Subcutaneous adipose tissue (tissue), 4 donors: ENCODE results near the gene WDR43. TPM values are rescaled to one million over a fixed set of nuclear protein-coding genes. Genes with fewer than 3 reads are reported as not detected.

Source experiments
- CTCF ChIP-seq: fragments of 450-650 bp; IDR thresholded peaks from one replicate; pipeline ENCODE4 v1.5.1; 2016; ENCODE audit warnings: low read depth, mild to moderate bottlenecking, control low read depth, antibody characterized with exemption, moderate library complexity
- total RNA-seq, 4 donors: library from RNA; depleted of rRNA; stranded (reverse); fragments of >200 nt; gene quantifications; one replicate each; pipeline ENCODE4 v1.1.0, GENCODE V29; 2016

Gene WDR43
- total RNA-seq, 4 donors from 2014 or later = 39.4 to 72.9 (median 48.1) TPM

GRCh38 chr2:28981620-28982376 lies 87.3 kb downstream of the WDR43 start:
- no peak for TF ChIP-seq CTCF

GRCh38 chr2:28982381-28982950 lies 88.0 kb downstream of the WDR43 start:
- TF ChIP-seq CTCF = no peak

- TF ChIP-seq CTCF = no peak
Measured at GRCh38 chr2:28986429-28986828, 92.0 kb downstream of the WDR43 start.

DNA sequence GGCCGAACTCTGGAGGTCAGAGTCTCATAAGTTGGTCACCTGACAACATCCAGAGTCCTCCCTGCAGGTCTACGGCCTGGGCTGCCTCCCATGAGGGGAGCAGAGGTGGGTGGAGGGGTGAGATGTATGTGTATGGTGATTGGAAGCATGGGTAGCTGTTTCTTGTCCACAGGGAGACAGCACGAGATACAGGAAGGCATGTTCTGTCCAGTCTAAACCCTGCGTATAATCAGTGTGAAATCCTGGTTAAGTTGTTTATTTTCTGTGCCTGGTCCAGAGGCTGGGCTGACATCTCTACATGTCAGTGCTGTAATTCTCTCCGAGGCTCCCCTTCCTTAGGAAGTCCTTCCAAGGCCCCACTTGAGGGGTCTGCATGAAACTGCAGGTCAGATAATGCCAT lies 95.5 kb downstream of the WDR43 start:
- TF ChIP-seq CTCF = no peak

- TF ChIP-seq CTCF = no peak
Measured at GRCh38 chr2:28990445-28990844, 96.0 kb downstream of the WDR43 start.

DNA sequence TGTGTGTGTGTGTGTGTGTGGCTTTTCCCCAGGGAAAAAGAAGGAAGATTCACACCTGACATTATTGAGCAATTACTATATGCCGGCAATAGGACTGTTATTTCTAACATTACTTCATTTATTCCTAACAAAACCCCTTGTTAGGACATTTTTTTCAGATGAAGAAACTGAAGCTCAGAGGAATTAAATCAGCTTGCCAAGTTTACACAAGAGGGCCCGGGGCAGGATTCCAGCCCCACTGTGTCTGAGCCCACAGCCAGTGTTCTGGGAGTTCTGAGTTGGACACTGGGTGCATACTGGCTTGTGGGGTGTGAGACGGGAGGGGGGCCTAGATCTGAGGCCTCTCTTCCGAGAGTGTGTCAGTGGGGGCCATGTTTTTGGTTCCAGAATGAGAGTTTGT lies 96.6 kb downstream of the WDR43 start:
- no peak for TF ChIP-seq CTCF

DNA sequence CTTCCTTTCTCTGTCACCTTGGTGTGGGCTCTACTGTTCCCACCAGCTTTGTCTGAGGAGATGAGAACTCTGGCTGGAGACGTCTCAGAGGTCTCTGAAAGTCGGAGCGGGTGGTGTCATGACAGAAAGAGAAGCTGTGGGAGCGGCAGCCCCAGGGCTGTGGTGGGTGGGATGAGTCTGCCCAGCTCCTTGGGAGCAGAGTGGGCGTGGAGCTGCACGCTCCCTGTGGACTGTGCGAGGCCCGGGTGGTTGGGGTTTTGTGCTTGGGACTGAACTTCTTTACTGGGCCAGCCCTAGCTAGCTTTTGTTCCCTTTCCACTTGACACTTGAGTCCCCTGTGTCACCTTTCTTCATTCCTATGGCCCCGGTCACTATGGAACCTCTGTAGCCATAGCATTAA lies 97.0 kb downstream of the WDR43 start:
- no peak for TF ChIP-seq CTCF
